Measurements from ENCODE around the gene TLN1.

The TLN1 gene

GRCh38 chr9:35728041-35728971 lies 3.7 kb downstream of the TLN1 start:
- peak; percentile 90 for DNase-seq (ENCODE audit: low read depth)
- H3K4me3 ChIP-seq (ENCODE audit: control insufficient read depth, low read depth, low read length) = peak overlapping the region; percentile 98
- TF ChIP-seq CTCF (conservative IDR thresholded peaks at IDR 0.05; ENCODE audit: control insufficient read depth, insufficient read depth, low read depth, low read length) = no peak

- TF ChIP-seq CTCF (conservative IDR thresholded peaks at IDR 0.05; ENCODE audit: control insufficient read depth, insufficient read depth, low read depth, low read length) = no peak
- DNase-seq (ENCODE audit: low read depth) = no peak
- H3K4me3 ChIP-seq (ENCODE audit: control insufficient read depth, low read depth, low read length) = peak overlapping the region; percentile 98
These were observed 4.3 kb downstream of the TLN1 start for GRCh38 chr9:35727676-35728040.

- DNase-seq (ENCODE audit: low read depth) = peak; percentile 30
- no peak for TF ChIP-seq CTCF (conservative IDR thresholded peaks at IDR 0.05; ENCODE audit: control insufficient read depth, insufficient read depth, low read depth, low read length)
- H3K4me3 ChIP-seq (ENCODE audit: control insufficient read depth, low read depth, low read length) = peak overlapping the region; percentile 98
These were observed 5.1 kb downstream of the TLN1 start for GRCh38 chr9:35726931-35727330.

- DNase-seq (ENCODE audit: low read depth) = no peak
- no peak for TF ChIP-seq CTCF (conservative IDR thresholded peaks at IDR 0.05; ENCODE audit: control insufficient read depth, insufficient read depth, low read depth, low read length)
- H3K4me3 ChIP-seq (ENCODE audit: control insufficient read depth, low read depth, low read length) = no peak overlapping the region
These were observed 6.6 kb downstream of the TLN1 start for GRCh38 chr9:35725362-35725761.

- H3K4me3 ChIP-seq (ENCODE audit: control insufficient read depth, low read depth, low read length) = no peak overlapping the region
- no peak for TF ChIP-seq CTCF (conservative IDR thresholded peaks at IDR 0.05; ENCODE audit: control insufficient read depth, insufficient read depth, low read depth, low read length)
- no peak for DNase-seq (ENCODE audit: low read depth)
These were observed 8.1 kb downstream of the TLN1 start for GRCh38 chr9:35723908-35724307.

- H3K4me3 ChIP-seq (ENCODE audit: control insufficient read depth, low read depth, low read length) = no peak overlapping the region
- no peak for DNase-seq (ENCODE audit: low read depth)
- no peak for TF ChIP-seq CTCF (conservative IDR thresholded peaks at IDR 0.05; ENCODE audit: control insufficient read depth, insufficient read depth, low read depth, low read length)
These were observed 8.6 kb downstream of the TLN1 start for GRCh38 chr9:35723426-35723825.
